GM04504 (cell line): ENCODE results near the gene SLC24A4.

Experiments used
- DNase-seq: peaks from one replicate; pipeline ENCODE4 v3.0.0-alpha.2; 2012; ENCODE audit warnings: low read depth

The SLC24A4 gene

GRCh38 chr14:92316176-92316575, 6.8 kb upstream of the SLC24A4 start:
- DNase-seq: no peak

- no peak for DNase-seq
Observed at GRCh38 chr14:92316937-92317336, 6.0 kb upstream of the SLC24A4 start.

GRCh38 chr14:92317511-92317910, 5.5 kb upstream of the SLC24A4 start:
- DNase-seq: peak; percentile 23

GRCh38 chr14:92321701-92322100, 1.3 kb upstream of the SLC24A4 start:
- no peak for DNase-seq

- DNase-seq: no peak
Observed at GRCh38 chr14:92322516-92322915, 449 bp upstream of the SLC24A4 start.

- no peak for DNase-seq
Observed at GRCh38 chr14:92323916-92324818, 1.2 kb downstream of the SLC24A4 start.

- no peak for DNase-seq
Observed at GRCh38 chr14:92325835-92326234, 2.9 kb downstream of the SLC24A4 start.

GRCh38 chr14:92328664-92329255, 5.8 kb downstream of the SLC24A4 start:
- DNase-seq: no peak

GRCh38 chr14:92334050-92334449, 11.1 kb downstream of the SLC24A4 start:
- no peak for DNase-seq

GRCh38 chr14:92336363-92336762, 13.4 kb downstream of the SLC24A4 start:
- DNase-seq: no peak

- DNase-seq: no peak
Observed at GRCh38 chr14:92339426-92339825, 16.5 kb downstream of the SLC24A4 start.

- DNase-seq: no peak
Observed at GRCh38 chr14:92340071-92340470, 17.1 kb downstream of the SLC24A4 start.

- DNase-seq: no peak
Observed at GRCh38 chr14:92340931-92341330, 18.0 kb downstream of the SLC24A4 start.

- DNase-seq: no peak
Observed at GRCh38 chr14:92341791-92342190, 18.8 kb downstream of the SLC24A4 start.

- no peak for DNase-seq
Observed at GRCh38 chr14:92348154-92348553, 25.2 kb downstream of the SLC24A4 start.

GRCh38 chr14:92351750-92352149, 28.8 kb downstream of the SLC24A4 start:
- DNase-seq: no peak

- no peak for DNase-seq
Observed at GRCh38 chr14:92352158-92352985, 29.4 kb downstream of the SLC24A4 start.

- no peak for DNase-seq
Observed at GRCh38 chr14:92353447-92353846, 30.5 kb downstream of the SLC24A4 start.

GRCh38 chr14:92356677-92357076, 33.7 kb downstream of the SLC24A4 start:
- no peak for DNase-seq

GRCh38 chr14:92360651-92361370, 37.8 kb downstream of the SLC24A4 start:
- DNase-seq: no peak

GRCh38 chr14:92362781-92363235, 39.8 kb downstream of the SLC24A4 start:
- peak; percentile 55 for DNase-seq

GRCh38 chr14:92366237-92366636, 43.3 kb downstream of the SLC24A4 start:
- DNase-seq: no peak
